Measurements from ENCODE around the gene EPC1.
A peak's percentile ranks its signal among the peaks of the same experiment; 100 is the strongest.

The EPC1 gene

DNA sequence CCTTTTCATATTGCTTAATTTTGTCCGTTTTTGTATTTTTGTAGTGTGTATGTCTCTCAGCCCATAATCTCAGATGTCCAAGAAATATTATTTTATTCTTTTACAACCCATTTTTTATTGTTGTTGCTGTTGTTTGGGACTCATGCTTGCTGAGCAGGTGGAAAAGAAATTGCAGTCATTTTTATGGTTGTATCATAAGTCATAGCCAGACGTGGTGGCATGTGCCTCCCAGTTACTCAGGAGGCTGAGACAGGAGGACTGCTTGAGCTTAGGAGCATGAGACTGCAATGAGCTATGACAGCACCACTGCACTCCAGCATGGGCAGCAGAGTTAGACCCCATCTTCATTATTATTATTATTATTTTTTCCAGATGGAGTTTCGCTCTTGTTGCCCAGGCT lies 117.8 kb downstream of the EPC1 start:
- Histone ChIP-seq H3K36me3 (ENCODE audit: control insufficient read depth in 2 of 2, insufficient read depth in 1 of 2, low read length in 2 of 2) (no peaks in the 10 kb centered on the region), H3K9me3 (ENCODE audit: control insufficient read depth, insufficient read depth, low read depth, low read length) (no peaks in the 10 kb centered on the region), H3K4me3 (ENCODE audit: low read depth, low read length) (no peak overlapping the region), H3K27ac (ENCODE audit: extremely low read depth, low read depth, low read length) (no peak overlapping the region), H3K4me1 (ENCODE audit: control insufficient read depth, insufficient read depth, low read length) (no peaks in the 10 kb centered on the region)
- CTCF ChIA-PET: no interaction called here
- POLR2A ChIA-PET: no interaction called here
- TF ChIP-seq, protein P1, sequence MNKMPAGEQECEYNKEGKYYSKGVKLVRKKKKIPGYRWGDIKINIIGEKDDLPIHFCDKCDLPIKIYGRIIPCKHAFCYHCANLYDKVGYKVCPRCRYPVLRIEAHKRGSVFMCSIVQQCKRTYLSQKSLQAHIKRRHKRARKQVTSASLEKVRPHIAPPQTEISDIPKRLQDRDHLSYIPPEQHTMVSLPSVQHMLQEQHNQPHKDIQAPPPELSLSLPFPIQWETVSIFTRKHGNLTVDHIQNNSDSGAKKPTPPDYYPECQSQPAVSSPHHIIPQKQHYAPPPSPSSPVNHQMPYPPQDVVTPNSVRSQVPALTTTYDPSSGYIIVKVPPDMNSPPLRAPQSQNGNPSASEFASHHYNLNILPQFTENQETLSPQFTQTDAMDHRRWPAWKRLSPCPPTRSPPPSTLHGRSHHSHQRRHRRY (tag by site-specific recombination; IDR thresholded peaks at IDR 0.05): no peak
- no peak for TF ChIP-seq ZBTB48 (tag by site-specific recombination; IDR thresholded peaks at IDR 0.05)
- no peak for TF ChIP-seq ZNF416 (tag by site-specific recombination; IDR thresholded peaks at IDR 0.05)
- TF ChIP-seq ZNF610 (tag by site-specific recombination; IDR thresholded peaks at IDR 0.05; ENCODE audit: borderline replicate concordance): no peak
- TF ChIP-seq SP3 (tag by site-specific recombination; IDR thresholded peaks at IDR 0.05): no peak
- no peak for TF ChIP-seq ZXDB (tag by site-specific recombination; IDR thresholded peaks at IDR 0.05)
- no peak for TF ChIP-seq ZNF19 (tag by site-specific recombination; IDR thresholded peaks at IDR 0.05; ENCODE audit: low read depth)
- no peak for TF ChIP-seq IKZF3 (tag by site-specific recombination; IDR thresholded peaks at IDR 0.05)
- TF ChIP-seq ZNF549 (tag by site-specific recombination; IDR thresholded peaks at IDR 0.05): no peak
- TF ChIP-seq, protein P2, sequence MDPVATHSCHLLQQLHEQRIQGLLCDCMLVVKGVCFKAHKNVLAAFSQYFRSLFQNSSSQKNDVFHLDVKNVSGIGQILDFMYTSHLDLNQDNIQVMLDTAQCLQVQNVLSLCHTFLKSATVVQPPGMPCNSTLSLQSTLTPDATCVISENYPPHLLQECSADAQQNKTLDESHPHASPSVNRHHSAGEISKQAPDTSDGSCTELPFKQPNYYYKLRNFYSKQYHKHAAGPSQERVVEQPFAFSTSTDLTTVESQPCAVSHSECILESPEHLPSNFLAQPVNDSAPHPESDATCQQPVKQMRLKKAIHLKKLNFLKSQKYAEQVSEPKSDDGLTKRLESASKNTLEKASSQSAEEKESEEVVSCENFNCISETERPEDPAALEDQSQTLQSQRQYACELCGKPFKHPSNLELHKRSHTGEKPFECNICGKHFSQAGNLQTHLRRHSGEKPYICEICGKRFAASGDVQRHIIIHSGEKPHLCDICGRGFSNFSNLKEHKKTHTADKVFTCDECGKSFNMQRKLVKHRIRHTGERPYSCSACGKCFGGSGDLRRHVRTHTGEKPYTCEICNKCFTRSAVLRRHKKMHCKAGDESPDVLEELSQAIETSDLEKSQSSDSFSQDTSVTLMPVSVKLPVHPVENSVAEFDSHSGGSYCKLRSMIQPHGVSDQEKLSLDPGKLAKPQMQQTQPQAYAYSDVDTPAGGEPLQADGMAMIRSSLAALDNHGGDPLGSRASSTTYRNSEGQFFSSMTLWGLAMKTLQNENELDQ (tag by site-specific recombination; IDR thresholded peaks at IDR 0.05; ENCODE audit: low read depth): no peak
- TF ChIP-seq, protein P3, sequence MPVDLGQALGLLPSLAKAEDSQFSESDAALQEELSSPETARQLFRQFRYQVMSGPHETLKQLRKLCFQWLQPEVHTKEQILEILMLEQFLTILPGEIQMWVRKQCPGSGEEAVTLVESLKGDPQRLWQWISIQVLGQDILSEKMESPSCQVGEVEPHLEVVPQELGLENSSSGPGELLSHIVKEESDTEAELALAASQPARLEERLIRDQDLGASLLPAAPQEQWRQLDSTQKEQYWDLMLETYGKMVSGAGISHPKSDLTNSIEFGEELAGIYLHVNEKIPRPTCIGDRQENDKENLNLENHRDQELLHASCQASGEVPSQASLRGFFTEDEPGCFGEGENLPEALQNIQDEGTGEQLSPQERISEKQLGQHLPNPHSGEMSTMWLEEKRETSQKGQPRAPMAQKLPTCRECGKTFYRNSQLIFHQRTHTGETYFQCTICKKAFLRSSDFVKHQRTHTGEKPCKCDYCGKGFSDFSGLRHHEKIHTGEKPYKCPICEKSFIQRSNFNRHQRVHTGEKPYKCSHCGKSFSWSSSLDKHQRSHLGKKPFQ (tag by site-specific recombination; IDR thresholded peaks at IDR 0.05): no peak
- no peak for TF ChIP-seq HOXA7 (CRISPR knock-in tag; IDR thresholded peaks at IDR 0.05; ENCODE audit: borderline replicate concordance)

DNA sequence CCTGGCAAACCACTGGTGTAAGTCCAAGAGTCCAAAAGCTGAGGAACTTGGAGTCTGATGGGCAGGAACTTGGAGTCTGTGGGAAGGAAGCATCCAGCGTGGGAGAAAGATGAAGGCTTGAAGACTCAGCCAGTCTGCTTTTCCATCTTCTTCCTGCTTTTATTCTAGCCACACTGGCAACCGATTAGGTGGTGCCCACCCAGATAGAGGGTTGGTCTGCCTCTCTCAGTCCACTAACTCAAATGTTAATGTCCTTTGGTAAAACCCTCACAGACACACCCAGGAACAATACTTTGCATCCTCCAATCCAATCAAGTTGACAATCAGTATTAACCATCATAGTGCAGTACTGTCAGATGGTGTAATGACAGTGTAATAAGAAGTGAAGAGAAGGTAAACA lies 119.2 kb downstream of the EPC1 start:
- Histone ChIP-seq H3K4me3 (ENCODE audit: low read depth, low read length) (no peak overlapping the region), H3K36me3 (ENCODE audit: control insufficient read depth in 2 of 2, insufficient read depth in 1 of 2, low read length in 2 of 2) (no peaks in the 10 kb centered on the region), H3K9me3 (ENCODE audit: control insufficient read depth, insufficient read depth, low read depth, low read length) (no peaks in the 10 kb centered on the region), H3K27ac (ENCODE audit: extremely low read depth, low read depth, low read length) (no peak overlapping the region), H3K4me1 (ENCODE audit: control insufficient read depth, insufficient read depth, low read length) (no peaks in the 10 kb centered on the region)
- CTCF ChIA-PET: no interaction called here
- POLR2A ChIA-PET: no interaction called here
- TF ChIP-seq ZNF10 (tag by site-specific recombination; IDR thresholded peaks at IDR 0.05): peak; percentile 82
- TF ChIP-seq, protein P4, sequence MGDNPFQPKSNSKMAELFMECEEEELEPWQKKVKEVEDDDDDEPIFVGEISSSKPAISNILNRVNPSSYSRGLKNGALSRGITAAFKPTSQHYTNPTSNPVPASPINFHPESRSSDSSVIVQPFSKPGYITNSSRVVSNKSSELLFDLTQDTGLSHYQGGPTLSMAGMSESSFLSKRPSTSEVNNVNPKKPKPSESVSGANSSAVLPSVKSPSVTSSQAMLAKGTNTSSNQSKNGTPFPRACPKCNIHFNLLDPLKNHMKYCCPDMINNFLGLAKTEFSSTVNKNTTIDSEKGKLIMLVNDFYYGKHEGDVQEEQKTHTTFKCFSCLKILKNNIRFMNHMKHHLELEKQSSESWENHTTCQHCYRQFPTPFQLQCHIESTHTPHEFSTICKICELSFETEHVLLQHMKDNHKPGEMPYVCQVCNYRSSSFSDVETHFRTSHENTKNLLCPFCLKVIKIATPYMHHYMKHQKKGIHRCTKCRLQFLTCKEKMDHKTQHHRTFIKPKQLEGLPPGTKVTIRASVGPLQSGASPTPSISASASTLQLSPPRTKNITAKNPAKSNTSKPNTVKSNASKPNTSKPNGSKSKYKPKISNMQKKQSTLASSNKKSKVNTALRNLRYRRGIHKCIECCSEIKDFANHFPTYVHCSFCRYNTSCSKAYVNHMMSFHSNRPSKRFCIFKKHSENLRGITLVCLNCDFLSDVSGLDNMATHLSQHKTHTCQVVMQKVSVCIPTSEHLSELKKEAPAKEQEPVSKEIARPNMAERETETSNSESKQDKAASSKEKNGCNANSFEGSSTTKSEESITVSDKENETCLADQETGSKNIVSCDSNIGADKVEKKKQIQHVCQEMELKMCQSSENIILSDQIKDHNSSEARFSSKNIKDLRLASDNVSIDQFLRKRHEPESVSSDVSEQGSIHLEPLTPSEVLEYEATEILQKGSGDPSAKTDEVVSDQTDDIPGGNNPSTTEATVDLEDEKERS (tag by site-specific recombination; IDR thresholded peaks at IDR 0.05): no peak

DNA sequence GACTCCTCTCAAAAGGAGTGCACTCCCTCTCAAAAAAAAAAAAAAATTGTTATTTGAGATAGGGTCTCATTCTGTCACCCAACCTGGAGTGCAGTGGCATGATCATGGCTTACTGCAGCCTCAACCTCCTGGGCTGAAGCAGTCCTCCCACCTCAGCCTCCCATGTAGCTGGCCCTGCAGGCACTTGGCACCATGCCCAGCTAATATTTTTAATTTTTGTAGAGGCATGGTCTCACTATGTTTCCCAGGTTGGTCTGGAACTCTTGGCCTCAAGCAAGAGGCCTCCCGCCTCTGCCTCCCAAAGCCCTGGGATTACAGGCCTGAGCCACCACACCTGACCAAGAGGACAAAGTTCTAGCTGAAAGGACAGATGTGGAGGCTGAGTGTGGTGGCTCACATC lies 120.3 kb downstream of the EPC1 start:
- H3K9me3 ChIP-seq (ENCODE audit: control insufficient read depth, insufficient read depth, low read depth, low read length): no peaks in the 10 kb centered on the region
- no peak overlapping the region for H3K27ac ChIP-seq (ENCODE audit: extremely low read depth, low read depth, low read length)
- CTCF ChIA-PET: no interaction called here
- no peak overlapping the region for H3K4me3 ChIP-seq (ENCODE audit: low read depth, low read length)
- H3K36me3 ChIP-seq (ENCODE audit: control insufficient read depth in 2 of 2, insufficient read depth in 1 of 2, low read length in 2 of 2): no peaks in the 10 kb centered on the region
- no peak for TF ChIP-seq ZNF175 (tag by site-specific recombination; IDR thresholded peaks at IDR 0.05)
- POLR2A ChIA-PET: no interaction called here
- no peaks in the 10 kb centered on the region for H3K4me1 ChIP-seq (ENCODE audit: control insufficient read depth, insufficient read depth, low read length)
